HepG2 (cell line): Measurements from ENCODE around the gene NGEF. TPM values are rescaled to one million over a fixed set of nuclear protein-coding genes. Genes with fewer than 3 reads are reported as not detected.

Experiments used
- DNMT3B ChIP-seq: conservative IDR thresholded peaks from 2 replicates; pipeline ENCODE4 v1.6.1; 2016; ENCODE audit warnings: missing biosample characterization, control low read depth
- ERF ChIP-seq: IDR thresholded peaks from 2 replicates; pipeline ENCODE4 v1.6.1; 2018; ENCODE audit warnings: missing biosample characterization, missing genetic modification reagents
- FOXJ3 ChIP-seq: sonication (generic); formaldehyde crosslinking; IDR thresholded peaks from 2 replicates; pipeline ENCODE4 v1.4.0; 2020; ENCODE audit warnings: missing genetic modification reagents, mild to moderate bottlenecking, borderline replicate concordance
- GATA4 ChIP-seq: sonication (generic); IDR thresholded peaks from 2 replicates; pipeline ENCODE4 v1.6.1; 2016; ENCODE audit warnings: antibody characterized with exemption, low read depth, borderline replicate concordance
- HHEX ChIP-seq: IDR thresholded peaks from 2 replicates; pipeline ENCODE4 v1.6.1; 2016; ENCODE audit warnings: control low read depth
- JUNB ChIP-seq: sonication (generic); formaldehyde crosslinking; IDR thresholded peaks from 2 replicates; pipeline ENCODE4 v1.8.0; 2022; ENCODE audit warnings: missing genetic modification reagents, mild to moderate bottlenecking, borderline replicate concordance
- PTBP1 ChIP-seq: fragments of 200-400 bp; formaldehyde crosslinking; IDR thresholded peaks from 2 replicates; pipeline ENCODE4 v1.6.1; 2018; ENCODE audit warnings: low read length, low read depth; ENCODE audit not compliant: poor library complexity, severe bottlenecking
- SNRNP70 ChIP-seq: fragments of 200-400 bp; formaldehyde crosslinking; IDR thresholded peaks from 2 replicates; pipeline ENCODE4 v1.6.1; 2017; ENCODE audit warnings: mild to moderate bottlenecking, low read depth, low read length, moderate library complexity
- ZFP36L1 ChIP-seq: sonication (generic); formaldehyde crosslinking; IDR thresholded peaks from 2 replicates; pipeline ENCODE4 v1.8.0; 2022; ENCODE audit warnings: mild to moderate bottlenecking, missing genetic modification reagents, moderate library complexity
- ZNF282 ChIP-seq: fragments of 450-650 bp; IDR thresholded peaks from 2 replicates; pipeline ENCODE4 v1.6.1; 2018; ENCODE audit not compliant: partially characterized antibody
- ZNF761 ChIP-seq: sonication (generic); formaldehyde crosslinking; conservative IDR thresholded peaks from 2 replicates; pipeline ENCODE4 v1.4.0; 2020; ENCODE audit warnings: mild to moderate bottlenecking, missing genetic modification reagents
- polyA plus RNA-seq, 8 experiments: library from polyadenylated mRNA; depleted of rRNA in 3 of 8; stranded (reverse) in 7 of 8; unstranded in 1 of 8; fragments of >200 nt; fragmentation: Illumina TruSeq in 4 of 8; extraction: Trizol in 4 of 8; gene quantifications; 2 replicates each; pipeline versions ENCODE4 v1.2.1 to v1.2.3, GENCODE V29; 2011 to 2016; ENCODE audit warnings: low read depth in 4 of 8, missing spikeins in 1 of 8, mixed read lengths in 1 of 8; ENCODE audit not compliant: insufficient read depth in 1 of 8
- total RNA-seq, 5 experiments: library from RNA; depleted of rRNA; stranded (reverse); fragments of >200 nt; fragmentation: Illumina TruSeq; extraction: Trizol; gene quantifications; 2 replicates each; pipeline ENCODE4 v1.2.3, GENCODE V29; 2016; ENCODE audit warnings: low read depth in 1 of 5
- TF ChIP-seq, protein P1 (sequence below): sonication (generic); formaldehyde crosslinking; IDR thresholded peaks from 2 replicates; pipeline ENCODE4 v1.5.0; 2020; ENCODE audit warnings: mild to moderate bottlenecking, missing genetic modification reagents, borderline replicate concordance
- TF ChIP-seq, protein P2 (sequence below): sonication (generic); formaldehyde crosslinking; IDR thresholded peaks from 2 replicates; pipeline ENCODE4 v1.8.1; 2022; ENCODE audit warnings: mild to moderate bottlenecking, missing genetic modification reagents
- TF ChIP-seq, protein P3 (sequence below): sonication (generic); formaldehyde crosslinking; IDR thresholded peaks from 2 replicates; pipeline ENCODE4 v1.9.0; 2021; ENCODE audit warnings: missing genetic modification reagents, mild to moderate bottlenecking, borderline replicate concordance
- TF ChIP-seq, protein P4 (sequence below): sonication (generic); formaldehyde crosslinking; IDR thresholded peaks from 2 replicates; pipeline ENCODE4 v1.8.0; 2022; ENCODE audit warnings: mild to moderate bottlenecking, missing genetic modification reagents, moderate library complexity
- TF ChIP-seq, protein P5 (sequence below): sonication (generic); formaldehyde crosslinking; IDR thresholded peaks from 2 replicates; pipeline ENCODE4 v1.5.0; 2020; ENCODE audit warnings: mild to moderate bottlenecking, missing genetic modification reagents

NGEF gene
- total and polyA plus RNA-seq, 2 of the 13 experiments (the other 11 are each of a cell fraction or from before 2014, with no cell fraction given) = 14.4 to 36.9 TPM

DNA sequence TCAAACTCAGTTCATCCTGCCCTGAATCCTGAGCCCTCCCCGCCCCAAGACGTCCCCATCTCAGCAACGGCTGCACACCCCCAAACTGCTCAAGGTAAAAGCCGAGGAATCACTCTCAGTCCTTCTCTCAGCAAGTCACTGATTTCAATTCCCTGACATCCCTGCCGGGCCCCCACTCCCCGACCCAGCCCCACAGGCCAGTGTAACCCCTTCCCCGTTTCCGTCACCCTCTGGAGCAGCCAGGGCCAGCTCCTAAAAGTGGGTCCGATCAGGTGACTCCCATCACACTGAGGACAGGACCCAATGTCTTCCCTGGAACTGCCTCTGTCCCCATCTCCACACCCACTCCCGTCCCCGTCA, 122.5 kb downstream of the NGEF start (continued):
- TF ChIP-seq, protein P1, sequence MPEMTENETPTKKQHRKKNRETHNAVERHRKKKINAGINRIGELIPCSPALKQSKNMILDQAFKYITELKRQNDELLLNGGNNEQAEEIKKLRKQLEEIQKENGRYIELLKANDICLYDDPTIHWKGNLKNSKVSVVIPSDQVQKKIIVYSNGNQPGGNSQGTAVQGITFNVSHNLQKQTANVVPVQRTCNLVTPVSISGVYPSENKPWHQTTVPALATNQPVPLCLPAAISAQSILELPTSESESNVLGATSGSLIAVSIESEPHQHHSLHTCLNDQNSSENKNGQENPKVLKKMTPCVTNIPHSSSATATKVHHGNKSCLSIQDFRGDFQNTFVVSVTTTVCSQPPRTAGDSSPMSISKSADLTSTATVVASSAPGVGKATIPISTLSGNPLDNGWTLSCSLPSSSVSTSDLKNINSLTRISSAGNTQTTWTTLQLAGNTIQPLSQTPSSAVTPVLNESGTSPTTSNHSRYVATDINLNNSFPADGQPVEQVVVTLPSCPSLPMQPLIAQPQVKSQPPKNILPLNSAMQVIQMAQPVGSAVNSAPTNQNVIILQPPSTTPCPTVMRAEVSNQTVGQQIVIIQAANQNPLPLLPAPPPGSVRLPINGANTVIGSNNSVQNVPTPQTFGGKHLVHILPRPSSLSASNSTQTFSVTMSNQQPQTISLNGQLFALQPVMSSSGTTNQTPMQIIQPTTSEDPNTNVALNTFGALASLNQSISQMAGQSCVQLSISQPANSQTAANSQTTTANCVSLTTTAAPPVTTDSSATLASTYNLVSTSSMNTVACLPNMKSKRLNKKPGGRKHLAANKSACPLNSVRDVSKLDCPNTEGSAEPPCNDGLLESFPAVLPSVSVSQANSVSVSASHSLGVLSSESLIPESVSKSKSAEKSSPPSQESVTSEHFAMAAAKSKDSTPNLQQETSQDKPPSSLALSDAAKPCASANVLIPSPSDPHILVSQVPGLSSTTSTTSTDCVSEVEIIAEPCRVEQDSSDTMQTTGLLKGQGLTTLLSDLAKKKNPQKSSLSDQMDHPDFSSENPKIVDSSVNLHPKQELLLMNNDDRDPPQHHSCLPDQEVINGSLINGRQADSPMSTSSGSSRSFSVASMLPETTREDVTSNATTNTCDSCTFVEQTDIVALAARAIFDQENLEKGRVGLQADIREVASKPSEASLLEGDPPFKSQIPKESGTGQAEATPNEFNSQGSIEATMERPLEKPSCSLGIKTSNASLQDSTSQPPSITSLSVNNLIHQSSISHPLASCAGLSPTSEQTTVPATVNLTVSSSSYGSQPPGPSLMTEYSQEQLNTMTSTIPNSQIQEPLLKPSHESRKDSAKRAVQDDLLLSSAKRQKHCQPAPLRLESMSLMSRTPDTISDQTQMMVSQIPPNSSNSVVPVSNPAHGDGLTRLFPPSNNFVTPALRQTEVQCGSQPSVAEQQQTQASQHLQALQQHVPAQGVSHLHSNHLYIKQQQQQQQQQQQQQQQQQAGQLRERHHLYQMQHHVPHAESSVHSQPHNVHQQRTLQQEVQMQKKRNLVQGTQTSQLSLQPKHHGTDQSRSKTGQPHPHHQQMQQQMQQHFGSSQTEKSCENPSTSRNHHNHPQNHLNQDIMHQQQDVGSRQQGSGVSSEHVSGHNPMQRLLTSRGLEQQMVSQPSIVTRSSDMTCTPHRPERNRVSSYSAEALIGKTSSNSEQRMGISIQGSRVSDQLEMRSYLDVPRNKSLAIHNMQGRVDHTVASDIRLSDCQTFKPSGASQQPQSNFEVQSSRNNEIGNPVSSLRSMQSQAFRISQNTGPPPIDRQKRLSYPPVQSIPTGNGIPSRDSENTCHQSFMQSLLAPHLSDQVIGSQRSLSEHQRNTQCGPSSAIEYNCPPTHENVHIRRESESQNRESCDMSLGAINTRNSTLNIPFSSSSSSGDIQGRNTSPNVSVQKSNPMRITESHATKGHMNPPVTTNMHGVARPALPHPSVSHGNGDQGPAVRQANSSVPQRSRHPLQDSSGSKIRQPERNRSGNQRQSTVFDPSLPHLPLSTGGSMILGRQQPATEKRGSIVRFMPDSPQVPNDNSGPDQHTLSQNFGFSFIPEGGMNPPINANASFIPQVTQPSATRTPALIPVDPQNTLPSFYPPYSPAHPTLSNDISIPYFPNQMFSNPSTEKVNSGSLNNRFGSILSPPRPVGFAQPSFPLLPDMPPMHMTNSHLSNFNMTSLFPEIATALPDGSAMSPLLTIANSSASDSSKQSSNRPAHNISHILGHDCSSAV (CRISPR knock-in tag) = no peak
- TF ChIP-seq ZNF282 (no peak), GATA4 (no peak), ERF (CRISPR knock-in tag) (no peak), PTBP1 (no peak), HHEX (CRISPR knock-in tag) (no peak), FOXJ3 (CRISPR knock-in tag) (no peak), ZNF761 (CRISPR knock-in tag) (no peak), SNRNP70 (no peak), ZFP36L1 (CRISPR knock-in tag) (no peak), DNMT3B (CRISPR knock-in tag) (no peak), JUNB (CRISPR knock-in tag) (no peak)
- TF ChIP-seq, protein P2, sequence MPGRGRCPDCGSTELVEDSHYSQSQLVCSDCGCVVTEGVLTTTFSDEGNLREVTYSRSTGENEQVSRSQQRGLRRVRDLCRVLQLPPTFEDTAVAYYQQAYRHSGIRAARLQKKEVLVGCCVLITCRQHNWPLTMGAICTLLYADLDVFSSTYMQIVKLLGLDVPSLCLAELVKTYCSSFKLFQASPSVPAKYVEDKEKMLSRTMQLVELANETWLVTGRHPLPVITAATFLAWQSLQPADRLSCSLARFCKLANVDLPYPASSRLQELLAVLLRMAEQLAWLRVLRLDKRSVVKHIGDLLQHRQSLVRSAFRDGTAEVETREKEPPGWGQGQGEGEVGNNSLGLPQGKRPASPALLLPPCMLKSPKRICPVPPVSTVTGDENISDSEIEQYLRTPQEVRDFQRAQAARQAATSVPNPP (CRISPR knock-in tag) = no peak
- TF ChIP-seq, protein P3, sequence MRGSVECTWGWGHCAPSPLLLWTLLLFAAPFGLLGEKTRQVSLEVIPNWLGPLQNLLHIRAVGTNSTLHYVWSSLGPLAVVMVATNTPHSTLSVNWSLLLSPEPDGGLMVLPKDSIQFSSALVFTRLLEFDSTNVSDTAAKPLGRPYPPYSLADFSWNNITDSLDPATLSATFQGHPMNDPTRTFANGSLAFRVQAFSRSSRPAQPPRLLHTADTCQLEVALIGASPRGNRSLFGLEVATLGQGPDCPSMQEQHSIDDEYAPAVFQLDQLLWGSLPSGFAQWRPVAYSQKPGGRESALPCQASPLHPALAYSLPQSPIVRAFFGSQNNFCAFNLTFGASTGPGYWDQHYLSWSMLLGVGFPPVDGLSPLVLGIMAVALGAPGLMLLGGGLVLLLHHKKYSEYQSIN (CRISPR knock-in tag) = no peak
- TF ChIP-seq, protein P4, sequence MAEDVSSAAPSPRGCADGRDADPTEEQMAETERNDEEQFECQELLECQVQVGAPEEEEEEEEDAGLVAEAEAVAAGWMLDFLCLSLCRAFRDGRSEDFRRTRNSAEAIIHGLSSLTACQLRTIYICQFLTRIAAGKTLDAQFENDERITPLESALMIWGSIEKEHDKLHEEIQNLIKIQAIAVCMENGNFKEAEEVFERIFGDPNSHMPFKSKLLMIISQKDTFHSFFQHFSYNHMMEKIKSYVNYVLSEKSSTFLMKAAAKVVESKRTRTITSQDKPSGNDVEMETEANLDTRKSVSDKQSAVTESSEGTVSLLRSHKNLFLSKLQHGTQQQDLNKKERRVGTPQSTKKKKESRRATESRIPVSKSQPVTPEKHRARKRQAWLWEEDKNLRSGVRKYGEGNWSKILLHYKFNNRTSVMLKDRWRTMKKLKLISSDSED (CRISPR knock-in tag) = no peak
- TF ChIP-seq, protein P5, sequence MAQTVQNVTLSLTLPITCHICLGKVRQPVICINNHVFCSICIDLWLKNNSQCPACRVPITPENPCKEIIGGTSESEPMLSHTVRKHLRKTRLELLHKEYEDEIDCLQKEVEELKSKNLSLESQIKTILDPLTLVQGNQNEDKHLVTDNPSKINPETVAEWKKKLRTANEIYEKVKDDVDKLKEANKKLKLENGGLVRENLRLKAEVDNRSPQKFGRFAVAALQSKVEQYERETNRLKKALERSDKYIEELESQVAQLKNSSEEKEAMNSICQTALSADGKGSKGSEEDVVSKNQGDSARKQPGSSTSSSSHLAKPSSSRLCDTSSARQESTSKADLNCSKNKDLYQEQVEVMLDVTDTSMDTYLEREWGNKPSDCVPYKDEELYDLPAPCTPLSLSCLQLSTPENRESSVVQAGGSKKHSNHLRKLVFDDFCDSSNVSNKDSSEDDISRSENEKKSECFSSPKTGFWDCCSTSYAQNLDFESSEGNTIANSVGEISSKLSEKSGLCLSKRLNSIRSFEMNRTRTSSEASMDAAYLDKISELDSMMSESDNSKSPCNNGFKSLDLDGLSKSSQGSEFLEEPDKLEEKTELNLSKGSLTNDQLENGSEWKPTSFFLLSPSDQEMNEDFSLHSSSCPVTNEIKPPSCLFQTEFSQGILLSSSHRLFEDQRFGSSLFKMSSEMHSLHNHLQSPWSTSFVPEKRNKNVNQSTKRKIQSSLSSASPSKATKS = no peak
